Suprapubic skin (tissue), 4 donors: ENCODE measurements around the gene ZNF12. TPM values are rescaled to one million over a fixed set of nuclear protein-coding genes. Genes with fewer than 3 reads are reported as not detected.

Experiments used
- DNase-seq, 2 donors: peaks; one replicate each; pipeline ENCODE4 v3.0.0-alpha.2; 2019; ENCODE audit warnings: low spot score in 2 of 2
- H3K27ac ChIP-seq: fragments of 200-600 bp; sonication (generic); one replicate; pipeline ENCODE4 v1.5.1; 2019
- H3K27me3 ChIP-seq: fragments of 200-600 bp; sonication (generic); one replicate; pipeline ENCODE4 v1.5.1; 2019
- H3K36me3 ChIP-seq: fragments of 200-600 bp; sonication (generic); one replicate; pipeline ENCODE4 v1.5.1; 2019
- H3K4me1 ChIP-seq: fragments of 200-600 bp; sonication (generic); one replicate; pipeline ENCODE4 v1.5.1; 2019
- H3K4me3 ChIP-seq: fragments of 200-600 bp; sonication (generic); one replicate; pipeline ENCODE4 v1.5.1; 2019; ENCODE audit warnings: mild to moderate bottlenecking
- H3K9me3 ChIP-seq: fragments of 200-600 bp; sonication (generic); one replicate; pipeline ENCODE4 v1.5.1; 2019
- CTCF ChIP-seq, 2 donors: fragments of 200-600 bp in 1 of 2; fragments of 450-650 bp in 1 of 2; sonication (generic) in 1 of 2; IDR thresholded peaks; one replicate each; pipeline ENCODE4 v1.5.1; 2016 to 2019; ENCODE audit warnings: antibody characterized with exemption in 2 of 2, mild to moderate bottlenecking in 1 of 2, moderate library complexity in 1 of 2
- EP300 ChIP-seq: sonication (generic); formaldehyde crosslinking; IDR thresholded peaks from one replicate; pipeline ENCODE4 v1.6.1; 2017; ENCODE audit warnings: antibody characterized with exemption
- POLR2A ChIP-seq, 2 donors: fragments of 450-650 bp; IDR thresholded peaks; one replicate each; pipeline ENCODE4 v1.6.1; 2017; ENCODE audit warnings: antibody characterized with exemption in 2 of 2, mild to moderate bottlenecking in 2 of 2, moderate library complexity in 2 of 2
- POLR2AphosphoS5 ChIP-seq, 3 donors: sonication (generic); formaldehyde crosslinking; IDR thresholded peaks; one replicate each; pipeline ENCODE4 v1.6.1; 2017; ENCODE audit warnings: antibody characterized with exemption in 3 of 3
- WGBS: methylation state at CpG from one replicate; pipeline ENCODE4 v1.1.5; 2018; 5-methylcytosine and 5-hydroxymethylcytosine counted together
- total RNA-seq, 4 donors: library from RNA; depleted of rRNA; stranded (reverse); fragments of >200 nt; gene quantifications; one replicate each; pipeline ENCODE4 v1.1.0, GENCODE V29; 2016

ZNF12 gene
- total RNA-seq, 4 donors from 2014 or later: 17.9 to 33.0 (median 19.0) TPM

DNA sequence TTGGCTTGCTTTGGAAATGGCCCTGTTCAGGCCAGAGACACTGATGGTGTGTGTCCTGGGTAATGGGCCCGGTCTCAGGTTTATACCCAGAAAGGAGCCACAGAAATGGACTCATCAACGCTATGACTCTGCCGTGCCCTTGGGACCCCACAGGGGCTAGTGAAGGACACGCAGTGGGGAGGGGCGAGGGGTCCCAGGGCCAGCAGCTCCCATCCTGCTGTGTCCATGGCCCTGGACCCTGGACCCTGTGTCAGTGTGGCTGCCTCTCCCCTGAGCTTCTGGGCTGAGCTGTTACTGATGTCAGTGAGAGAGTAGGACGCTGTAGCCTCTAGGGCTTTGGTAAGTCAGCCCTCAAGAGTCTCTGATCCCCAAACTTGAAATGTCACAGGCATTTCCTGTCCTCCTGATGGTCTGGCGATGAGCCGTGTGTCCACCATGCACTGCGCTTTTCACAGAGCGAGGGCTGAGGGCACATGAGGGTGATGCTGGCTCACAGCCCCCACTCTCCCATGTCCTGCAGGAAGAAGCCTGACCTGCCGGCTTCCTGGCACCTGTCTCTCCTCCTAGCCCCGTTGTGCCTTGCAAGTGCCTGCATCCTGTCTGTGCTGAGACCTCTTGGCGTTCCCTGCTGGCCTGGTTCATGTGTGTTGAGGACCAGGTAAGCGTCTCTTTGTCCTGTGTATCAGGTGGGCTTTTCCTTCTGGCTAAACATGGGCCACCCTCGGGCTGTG is 65.3 kb downstream of the ZNF12 start:
- no peak for TF ChIP-seq POLR2A (IDR thresholded peaks at IDR 0.05)
- no peak for TF ChIP-seq POLR2AphosphoS5 (IDR thresholded peaks at IDR 0.05)
- TF ChIP-seq CTCF (IDR thresholded peaks at IDR 0.05): no peak
- no peak for TF ChIP-seq EP300
- H3K4me3 ChIP-seq: no peak overlapping the region
- H3K4me1 ChIP-seq: peaks cover 19% of the 10 kb centered on the region
- H3K27ac ChIP-seq: no peak overlapping the region
- peaks cover 64% of the 10 kb centered on the region for H3K36me3 ChIP-seq
- no peak for DNase-seq
- WGBS: 88% methylated on average over 14 of the region's 15 CpGs
- H3K27me3 ChIP-seq: no peaks in the 10 kb centered on the region
- no peaks in the 10 kb centered on the region for H3K9me3 ChIP-seq

DNA sequence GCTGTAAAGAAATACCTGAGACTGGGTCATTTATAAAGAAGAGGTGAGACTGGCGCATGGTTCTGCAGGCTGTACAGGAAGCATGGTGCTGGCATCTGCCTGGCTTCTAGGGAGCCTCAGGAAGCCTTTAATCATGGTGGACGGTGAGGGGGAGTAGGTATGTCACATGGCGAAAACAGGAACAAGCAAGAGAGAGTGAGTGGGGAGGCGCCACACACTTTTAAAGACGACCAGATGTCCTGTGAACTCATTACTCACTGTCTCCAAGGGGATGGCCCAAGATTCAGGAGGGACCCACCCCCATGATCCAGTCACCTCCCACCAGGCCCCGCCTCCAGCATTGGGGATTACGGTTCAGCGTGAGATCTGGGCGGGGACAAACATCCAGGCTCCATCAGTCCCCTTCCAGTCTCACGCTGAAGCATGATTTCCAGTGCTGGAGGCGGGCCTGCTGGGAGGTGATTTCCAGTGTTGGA is 66.5 kb downstream of the ZNF12 start:
- TF ChIP-seq EP300 (no peak), POLR2AphosphoS5 (IDR thresholded peaks at IDR 0.05) (no peak), POLR2A (IDR thresholded peaks at IDR 0.05) (no peak), CTCF (IDR thresholded peaks at IDR 0.05) (no peak)
- no peaks in the 10 kb centered on the region for H3K27me3 ChIP-seq
- no peaks in the 10 kb centered on the region for H3K9me3 ChIP-seq
- no peak overlapping the region for H3K4me3 ChIP-seq
- H3K27ac ChIP-seq: no peak overlapping the region
- WGBS: 60% methylated on average over 8 of the region's 11 CpGs
- H3K36me3 ChIP-seq: peaks cover 54% of the 10 kb centered on the region
- H3K4me1 ChIP-seq: peaks cover 24% of the 10 kb centered on the region
- peak in 1 of 2 donors; percentile 82 for DNase-seq

- WGBS: 97% methylated on average over 6 of the region's 11 CpGs
- Histone ChIP-seq H3K27me3 (no peaks in the 10 kb centered on the region), H3K9me3 (no peaks in the 10 kb centered on the region), H3K4me3 (no peak overlapping the region), H3K27ac (no peak overlapping the region), H3K4me1 (peaks cover 24% of the 10 kb centered on the region), H3K36me3 (peaks cover 47% of the 10 kb centered on the region)
- DNase-seq: no peak
- no peak for TF ChIP-seq CTCF (IDR thresholded peaks at IDR 0.05)
- TF ChIP-seq EP300: no peak
- no peak for TF ChIP-seq POLR2A (IDR thresholded peaks at IDR 0.05)
- no peak for TF ChIP-seq POLR2AphosphoS5 (IDR thresholded peaks at IDR 0.05)
Measured at GRCh38 chr7:6639627-6640026, 67.1 kb downstream of the ZNF12 start.

DNA sequence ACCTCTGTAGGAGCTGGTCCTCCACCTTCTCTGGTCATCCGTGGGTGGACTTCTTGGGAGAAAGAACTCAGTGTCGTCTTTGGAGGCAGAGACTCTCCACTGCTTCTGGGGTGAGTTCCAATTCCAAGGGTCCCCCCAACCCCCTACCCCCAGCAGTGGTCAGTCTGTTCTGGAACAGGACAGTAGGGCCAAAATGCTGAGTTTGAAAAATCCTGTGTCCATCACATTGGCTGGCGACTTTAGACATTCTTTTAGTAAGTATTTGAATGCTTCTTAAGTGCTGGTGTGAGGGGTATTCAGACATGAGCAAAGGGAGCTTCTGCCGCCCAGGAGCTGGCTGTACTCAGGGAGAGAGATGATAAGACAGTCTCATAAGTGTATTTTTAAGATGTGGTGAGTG is 67.7 kb downstream of the ZNF12 start:
- Histone ChIP-seq H3K36me3 (peaks cover 41% of the 10 kb centered on the region), H3K9me3 (no peaks in the 10 kb centered on the region), H3K4me3 (no peak overlapping the region), H3K27me3 (no peaks in the 10 kb centered on the region), H3K4me1 (peaks cover 24% of the 10 kb centered on the region), H3K27ac (no peak overlapping the region)
- WGBS: 96% methylated on average over 3 of the region's 4 CpGs
- DNase-seq: no peak
- TF ChIP-seq EP300 (no peak), POLR2A (IDR thresholded peaks at IDR 0.05) (no peak), POLR2AphosphoS5 (IDR thresholded peaks at IDR 0.05) (no peak), CTCF (IDR thresholded peaks at IDR 0.05) (no peak)

Other genes with a start within 250 kb of the ZNF12 start
- gene KDELR2, start 222.8 kb downstream of the ZNF12 start, total RNA-seq: 10 to 100 TPM; 62.4 to 70.5 (median 68.9) TPM
- gene GRID2IP, start 155.5 kb downstream of the ZNF12 start, total RNA-seq: 1 to 10 TPM in 1 of 4 donors, under 1 TPM in 3; 0.16 to 1.0 (median 0.62) TPM
- gene ZDHHC4, start 129.5 kb downstream of the ZNF12 start, total RNA-seq: 10 to 100 TPM; 22.2 to 37.3 (median 26.2) TPM
- 10 to 100 TPM; 28.4 to 47.9 (median 39.4) TPM for gene INTS15, start 116.9 kb downstream of the ZNF12 start, total RNA-seq
- gene ZNF853, start 91.3 kb downstream of the ZNF12 start, total RNA-seq: 1 to 10 TPM; 1.6 to 4.6 (median 3.7) TPM
- gene ZNF316, start 69.6 kb downstream of the ZNF12 start, total RNA-seq: 10 to 100 TPM; 20.8 to 58.6 (median 30.6) TPM
- gene RSPH10B2, start 47.2 kb upstream of the ZNF12 start, total RNA-seq: not detected
- 100 to 1,000 TPM in 1 of 4 donors, 10 to 100 TPM in 3; 20.8 to 112 (median 42.7) TPM for gene CCZ1B, start 119.3 kb upstream of the ZNF12 start, total RNA-seq